Neural progenitor cell (in vitro differentiated cells): ENCODE measurements around the gene RNU2-63P.
A peak's percentile ranks its signal among the peaks of the same experiment; 100 is the strongest.

ENCODE experiments used
- CTCF ChIP-seq: fragments of 200-600 bp; sonication (generic); IDR thresholded peaks from 2 replicates; pipeline ENCODE4 v1.5.1; 2017; ENCODE audit warnings: antibody characterized with exemption, mild to moderate bottlenecking
- EZH2 ChIP-seq: fragments of 200-600 bp; sonication (generic); IDR thresholded peaks from 2 replicates; pipeline ENCODE4 v1.6.1; 2017; ENCODE audit warnings: antibody characterized with exemption, mild to moderate bottlenecking, moderate library complexity
- EZH2phosphoT487 ChIP-seq: fragments of 200-600 bp; sonication (generic); IDR thresholded peaks from 2 replicates; pipeline ENCODE4 v1.6.1; 2017; ENCODE audit warnings: antibody characterized with exemption

- TF ChIP-seq EZH2 (no peak), CTCF (peak; percentile 83), EZH2phosphoT487 (no peak)
Observed at GRCh38 chr2:88059979-88060906, 43.9 kb upstream of the RNU2-63P start.
